IMR-90 (cell line): ENCODE measurements around the gene LTBP1. TPM values are rescaled to one million over a fixed set of nuclear protein-coding genes. Genes with fewer than 3 reads are reported as not detected.

Source experiments
- ATAC-seq: fragments of 200-7000 bp; cut with Tn5 transposase; 2 replicates; pipeline ENCODE4 v1.9.1; 2020; ENCODE audit warnings: low read depth, mild to moderate bottlenecking, moderate library complexity
- BruUV-seq: library from RNA; stranded (reverse); fragments of 400-500 nt; replicated peaks from 2 replicates; lab custom pipeline; 2021; lab: Mats Ljungman, UMichigan
- CTCF ChIA-PET: fragments of 300-600 bp; formaldehyde crosslinking; extraction: SDS; loops from one replicate; lab custom pipeline; 2021; ENCODE audit warnings: antibody characterized with exemption; lab: Yijun Ruan, JAX
- POLR2A ChIA-PET: fragments of 300-600 bp; sonication (Branson Sonifier 250); formaldehyde crosslinking; loops from one replicate; lab custom pipeline; 2022; ENCODE audit warnings: antibody characterized with exemption; ENCODE audit not compliant: unreplicated experiment; lab: Charles Lee
- DNase-seq: peaks from one replicate; pipeline ENCODE4 v3.0.0; 2013
- H2AFZ ChIP-seq: replicated peaks from 2 replicates; pipeline ENCODE3; 2013; ENCODE audit warnings: low read length, mild to moderate bottlenecking; ENCODE audit not compliant: poor library complexity
- H2AK5ac ChIP-seq: 2 replicates; pipeline ENCODE4 v1.6.1; 2013; ENCODE audit warnings: low read depth, low read length, inconsistent platforms
- H2AK9ac ChIP-seq: replicated peaks from 2 replicates; pipeline ENCODE3; 2013; ENCODE audit warnings: mild to moderate bottlenecking, low read depth, low read length, moderate library complexity; ENCODE audit not compliant: poor library complexity
- H2BK120ac ChIP-seq: 2 replicates; pipeline ENCODE4 v1.6.1; 2013; ENCODE audit warnings: low read depth, low read length, inconsistent platforms
- H2BK15ac ChIP-seq: 3 replicates; pipeline ENCODE4 v1.6.1; 2013; ENCODE audit warnings: low read depth, low read length, inconsistent platforms
- H2BK20ac ChIP-seq: 2 replicates; pipeline ENCODE4 v1.6.1; 2013; ENCODE audit warnings: low read depth, mild to moderate bottlenecking, inconsistent platforms, low read length, moderate library complexity
- H2BK5ac ChIP-seq: 2 replicates; pipeline ENCODE4 v1.6.1; 2013; ENCODE audit warnings: mild to moderate bottlenecking, low read depth, low read length, inconsistent platforms; ENCODE audit not compliant: poor library complexity, severe bottlenecking
- H3K14ac ChIP-seq: replicated peaks from 2 replicates; pipeline ENCODE4 v1.6.1; 2013; ENCODE audit warnings: low read depth, low read length, inconsistent platforms
- H3K18ac ChIP-seq: 2 replicates; pipeline ENCODE4 v1.6.1; 2013; ENCODE audit warnings: low read depth, low read length, control low read depth
- H3K23ac ChIP-seq: 2 replicates; pipeline ENCODE4 v1.6.1; 2013; ENCODE audit warnings: low read depth, low read length, inconsistent platforms
- H3K27ac ChIP-seq: 2 replicates; pipeline ENCODE4 v1.5.1; 2013; ENCODE audit warnings: mild to moderate bottlenecking, control low read depth, low read length; ENCODE audit not compliant: insufficient read depth
- H3K27me3 ChIP-seq: 2 replicates; pipeline ENCODE4 v1.6.1; 2013; ENCODE audit warnings: low read length; ENCODE audit not compliant: control insufficient read depth, insufficient read depth
- H3K36me3 ChIP-seq: 2 replicates; pipeline ENCODE4 v1.6.1; 2013; ENCODE audit warnings: low read length, mixed read lengths; ENCODE audit not compliant: control insufficient read depth, insufficient read depth
- H3K4ac ChIP-seq: 2 replicates; pipeline ENCODE4 v1.6.1; 2013; ENCODE audit warnings: low read depth, low read length, inconsistent platforms
- H3K4me1 ChIP-seq: 2 replicates; pipeline ENCODE4 v1.6.1; 2013; ENCODE audit warnings: low read length, mixed read lengths; ENCODE audit not compliant: control insufficient read depth, insufficient read depth
- H3K4me2 ChIP-seq: 2 replicates; pipeline ENCODE4 v1.6.1; 2013; ENCODE audit warnings: low read depth, mild to moderate bottlenecking, control low read depth, low read length, moderate library complexity
- H3K4me3 ChIP-seq: 2 replicates; pipeline ENCODE4 v1.5.1; 2013; ENCODE audit warnings: low read depth, mild to moderate bottlenecking, control low read depth, low read length, moderate library complexity; ENCODE audit not compliant: insufficient read depth
- H3K56ac ChIP-seq: 2 replicates; pipeline ENCODE4 v1.6.1; 2013; ENCODE audit warnings: low read length, inconsistent platforms; ENCODE audit not compliant: insufficient read depth; ENCODE audit errors: extremely low read depth
- H3K79me1 ChIP-seq, 2 experiments: 2 replicates each; pipeline ENCODE4 v1.6.1; 2013; ENCODE audit warnings: low read length in 2 of 2, inconsistent platforms in 1 of 2, low read depth in 1 of 2
- H3K9ac ChIP-seq: 2 replicates; pipeline ENCODE4 v1.6.1; 2013; ENCODE audit warnings: low read depth, low read length, control low read depth
- H3K9me1 ChIP-seq: 2 replicates; pipeline ENCODE4 v1.6.1; 2013; ENCODE audit warnings: low read length, inconsistent platforms; ENCODE audit not compliant: insufficient read depth
- H3K9me3 ChIP-seq: 2 replicates; pipeline ENCODE4 v1.6.1; 2013; ENCODE audit warnings: low read length; ENCODE audit not compliant: control insufficient read depth, insufficient read depth
- H4K20me1 ChIP-seq: 2 replicates; pipeline ENCODE4 v1.6.1; 2013; ENCODE audit warnings: low read length, inconsistent platforms; ENCODE audit not compliant: insufficient read depth
- H4K5ac ChIP-seq: 2 replicates; pipeline ENCODE4 v1.6.1; 2013; ENCODE audit warnings: mild to moderate bottlenecking, low read depth, low read length, control low read depth
- H4K8ac ChIP-seq, 2 experiments: 2 replicates each; pipeline ENCODE4 v1.6.1; 2013; ENCODE audit warnings: low read depth in 2 of 2, low read length in 2 of 2, control low read depth in 1 of 2, inconsistent platforms in 1 of 2
- H4K91ac ChIP-seq: 2 replicates; pipeline ENCODE4 v1.6.1; 2013; ENCODE audit warnings: low read depth, low read length, inconsistent platforms; ENCODE audit not compliant: insufficient read depth
- CEBPB ChIP-seq: IDR thresholded peaks from 2 replicates; pipeline ENCODE4 v1.6.1; 2012; ENCODE audit warnings: low read depth, low read length, improper control_type of control experiment
- MXI1 ChIP-seq: IDR thresholded peaks from 2 replicates; pipeline ENCODE4 v1.6.1; 2012; ENCODE audit warnings: low read depth, mild to moderate bottlenecking, low read length, moderate library complexity, borderline replicate concordance
- RCOR1 ChIP-seq: IDR thresholded peaks from 2 replicates; pipeline ENCODE4 v1.6.1; 2012; ENCODE audit warnings: mild to moderate bottlenecking, low read length, improper control_type of control experiment; ENCODE audit not compliant: insufficient replicate concordance
- WGBS, 2 experiments: methylation state at CpG; one replicate each; pipeline versions ENCODE4 v1.1.5 to v1.1.7; 2013; ENCODE audit warnings: missing lambda C conversion rate in 2 of 2; ENCODE audit not compliant: insufficient read length in 1 of 2; ENCODE audit errors: extremely low coverage in 2 of 2; 5-methylcytosine and 5-hydroxymethylcytosine counted together
- dilution Hi-C: fragments of 300-500 bp; cut with HindIII; formaldehyde crosslinking; loops from one replicate; pipeline ENCODE4 v1.14.3; 2018; ENCODE audit warnings: low sequenced_read_pairs; ENCODE audit not compliant: unreplicated experiment
- in situ Hi-C: fragments of 300-500 bp; cut with MboI; formaldehyde crosslinking; loops from 3 replicates; pipeline ENCODE4 v1.14.3; 2019; ENCODE audit warnings: low sequenced_read_pairs, inconsistent platforms, mixed read lengths
- intact Hi-C: fragments of 100-400 bp; cut with micrococcal nuclease; formaldehyde crosslinking; loops from 2 replicates; pipeline ENCODE4 v1.10.0; 2022
- polyA plus RNA-seq, 3 experiments: library from polyadenylated mRNA; depleted of rRNA; stranded (reverse); fragments of >200 nt; gene quantifications; 2 replicates each; pipeline ENCODE4 v1.2.3, GENCODE V29; 2012; ENCODE audit warnings: low replicate concordance in 1 of 3
- total RNA-seq: library from RNA; depleted of rRNA; stranded (reverse); fragments of >200 nt; gene quantifications from 2 replicates; pipeline ENCODE4 v1.2.3, GENCODE V29; 2012

LTBP1 gene
- total and polyA plus RNA-seq, 2 of the 4 experiments (the other 2 are of a cell fraction): 235 to 326 TPM

DNA sequence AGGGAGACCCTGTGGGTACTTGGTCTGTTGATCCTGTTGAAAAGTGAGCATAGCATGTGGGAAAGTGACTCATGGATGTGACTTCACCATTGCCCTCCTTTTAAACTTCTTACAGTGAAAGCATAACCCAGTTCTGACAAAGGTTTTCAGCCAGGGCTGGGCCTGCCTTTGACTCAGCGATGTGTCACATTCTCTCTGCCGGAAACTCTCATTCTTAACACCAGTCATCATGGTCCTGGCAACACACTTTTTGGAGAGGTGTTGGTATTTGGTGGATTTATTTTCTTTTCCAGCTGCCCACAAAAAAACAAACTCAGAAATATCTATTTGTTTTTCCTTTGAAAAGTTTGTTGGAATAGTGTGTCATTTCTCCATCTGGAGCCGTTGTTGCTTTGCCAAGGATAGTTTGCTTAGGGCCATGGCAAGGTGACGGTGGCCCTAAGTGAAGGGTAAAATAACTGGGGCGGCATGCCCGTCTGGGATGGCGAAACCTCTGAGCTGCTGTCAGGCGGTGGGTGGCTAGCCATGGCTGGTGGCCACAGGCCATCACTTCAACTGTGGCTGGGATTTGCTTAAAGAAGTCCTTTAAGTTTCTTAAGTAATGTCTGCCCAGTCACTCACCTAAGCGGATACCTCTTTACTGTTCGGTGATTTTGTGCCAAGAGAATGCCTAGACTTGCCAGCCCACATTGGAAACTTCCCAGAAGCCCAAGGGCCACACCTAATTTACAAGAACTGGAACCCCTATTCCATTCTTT, 123.3 kb downstream of the LTBP1 start (continued):
- peak; percentile 72 for TF ChIP-seq CEBPB
- TF ChIP-seq RCOR1: no peak

DNA sequence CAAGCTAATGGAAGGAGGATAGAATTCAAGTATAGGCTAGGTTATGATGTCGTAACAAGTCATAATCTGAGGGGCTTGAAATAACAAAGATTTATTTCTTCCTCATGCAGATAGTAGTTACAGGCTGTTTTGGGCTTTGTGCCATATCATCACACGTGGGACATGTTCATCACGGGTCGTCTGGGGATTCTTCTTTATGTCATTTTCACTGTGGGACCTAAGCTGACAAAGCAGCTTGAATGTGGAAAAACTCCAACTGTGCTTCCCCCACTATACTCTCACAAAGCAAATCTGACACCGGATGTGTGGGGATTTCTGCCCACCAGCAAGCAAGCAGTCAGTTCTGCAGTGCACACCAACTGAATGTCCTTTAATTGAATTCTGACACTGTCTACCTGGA, 124.8 kb downstream of the LTBP1 start:
- Histone ChIP-seq H3K27ac (no peak overlapping the region), H3K56ac (no peak overlapping the region), H2BK5ac (no peak overlapping the region), H3K23ac (peak overlapping the region; percentile 17; the same call in 1 of the 2 replicates), H3K9ac (no peak overlapping the region), H4K20me1 (peaks cover 4% of the 10 kb centered on the region), H3K4ac (peak overlapping the region; percentile 76), H3K4me1 (peaks cover 21% of the 10 kb centered on the region), H2BK15ac (peak overlapping the region; percentile 71), H3K9me3 (no peaks in the 10 kb centered on the region), H3K27me3 (no peaks in the 10 kb centered on the region), H3K18ac (no peak overlapping the region), H3K4me2 (no peak overlapping the region), H2BK120ac (peak overlapping the region; percentile 78), H2BK20ac (peak overlapping the region; percentile 81), H3K9me1 (peaks cover 14% of the 10 kb centered on the region), H3K14ac (peak overlapping the region; percentile 66), H3K79me1 (peaks cover 18 to 33% of the 10 kb centered on the region in 2 experiments), H4K5ac (no peak overlapping the region), H2AK5ac (peak overlapping the region; percentile 87), H4K8ac (peak overlapping the region in 1 of 2 experiments; percentile 63; a peak in 2 of 4 replicates), H2AK9ac (no peak overlapping the region), H3K36me3 (no peaks in the 10 kb centered on the region), H4K91ac (peak overlapping the region; percentile 71), H3K4me3 (no peak overlapping the region), H2AFZ (no peak overlapping the region)
- no TSS peak for BruUV-seq
- WGBS, 2 experiments: no CpG with 5 or more reads among the region's 5 CpGs
- ChIA-PET POLR2A (interaction anchor here (0.7 kb wide), 1 partner anchor 131 kb away, joined by 3 read pairs; no protein-coding TSS in a partner anchor), CTCF (interaction anchor here (0.5 to 0.8 kb wide), 3 partner anchors 10 to 196 kb away, joined by 3 read pairs; no protein-coding TSS in a partner anchor)
- no peak for ATAC-seq
- intact Hi-C loops (no loop called here), in situ Hi-C loops (no loop called here), dilution Hi-C loops (no loop called here)
- peak; percentile 20 for DNase-seq
- TF ChIP-seq MXI1 (no peak), CEBPB (0 out of 2 replicates have a peak, but pooled peaks have one; percentile 27)
